GM19372 (cell line): ENCODE data around the gene RHEX.
"Not testable (repeated sequence)": the region's sequence is repeated elsewhere in the genome, so short reads cannot be mapped to it uniquely, and the experiment has no call there.

Experiments used
- ATAC-seq: cut with Tn5 transposase; IDR thresholded peaks from one replicate; pipeline ENCODE4 v1.9.1; 2021; ENCODE audit warnings: mild to moderate bottlenecking, low read depth, moderate library complexity; ENCODE audit not compliant: unreplicated experiment

RHEX gene

DNA sequence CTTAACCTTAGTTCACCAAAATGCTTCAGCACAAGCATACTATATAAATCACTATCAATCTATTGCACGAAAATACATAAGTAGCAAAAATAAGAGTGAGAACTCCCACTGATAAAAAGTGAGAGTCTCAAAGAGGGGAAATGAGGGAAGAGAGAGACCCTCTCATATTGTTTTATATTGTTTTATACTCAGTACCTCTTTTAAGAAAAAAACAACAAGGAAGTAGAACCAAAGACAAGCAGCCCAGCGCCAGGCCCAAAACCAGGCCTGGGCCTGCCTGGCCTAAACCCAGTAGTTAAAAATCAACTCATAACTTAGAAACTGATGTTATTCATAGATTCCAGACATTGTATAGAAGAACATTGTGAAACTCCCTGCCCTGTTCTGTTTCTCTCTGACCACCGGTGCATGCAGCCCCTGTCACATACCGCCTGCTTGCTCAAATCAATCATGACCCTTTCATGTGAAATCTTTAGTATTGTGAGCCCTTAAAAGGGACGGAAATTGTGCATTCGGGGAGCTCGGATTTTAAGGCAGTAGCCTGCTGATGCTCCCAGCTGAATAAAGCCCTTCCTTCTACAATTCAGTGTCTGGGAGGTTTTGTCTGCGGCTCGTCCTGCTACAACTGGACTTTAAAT is 5.4 kb downstream of the RHEX start:
- ATAC-seq, result not testable (repeated sequence)

DNA sequence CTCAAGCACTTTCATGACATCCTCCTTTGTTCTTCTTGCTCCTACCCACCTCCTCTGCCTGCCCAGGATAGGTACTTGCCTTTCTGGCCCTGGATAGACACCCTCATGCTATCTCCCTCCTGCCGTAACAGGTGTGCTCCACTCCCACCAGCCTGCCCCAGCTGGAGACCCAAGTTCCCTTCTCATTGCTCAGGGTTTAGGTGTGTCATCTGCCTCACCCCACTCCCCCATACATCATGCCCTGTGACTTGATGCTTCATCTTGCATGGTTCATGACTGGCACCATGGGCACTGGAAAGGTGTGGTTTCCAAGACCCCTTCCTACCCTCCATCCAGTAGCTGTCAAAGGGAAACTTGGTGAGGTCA is 5.9 kb downstream of the RHEX start:
- no peak for ATAC-seq

DNA sequence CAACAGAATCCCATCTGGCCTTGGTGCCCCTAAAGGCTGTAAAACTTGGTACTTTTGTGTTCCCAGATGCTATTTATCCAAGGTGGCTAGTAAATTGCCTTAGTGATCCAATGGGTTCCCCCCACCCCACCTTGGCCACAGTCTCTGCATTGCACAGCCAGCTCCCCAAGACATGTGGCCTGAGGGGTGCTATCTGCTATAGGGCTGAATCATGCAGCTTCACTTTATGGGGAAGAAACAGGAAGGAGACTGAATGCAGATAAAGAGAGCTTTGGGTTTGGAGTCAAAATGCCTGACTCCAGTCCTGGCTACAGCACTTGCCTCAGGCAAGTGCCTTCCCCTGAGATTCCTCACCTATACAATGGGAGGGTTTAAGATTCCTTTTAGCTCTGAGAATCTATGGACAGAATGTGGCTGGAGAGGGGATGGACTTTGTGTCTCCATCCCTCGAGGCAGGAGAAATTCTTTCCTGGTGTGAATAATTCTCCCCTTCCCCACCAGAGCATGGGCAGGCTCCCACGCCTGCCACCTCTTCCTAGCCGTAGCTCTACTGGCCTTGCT is 6.5 kb downstream of the RHEX start:
- no peak for ATAC-seq

DNA sequence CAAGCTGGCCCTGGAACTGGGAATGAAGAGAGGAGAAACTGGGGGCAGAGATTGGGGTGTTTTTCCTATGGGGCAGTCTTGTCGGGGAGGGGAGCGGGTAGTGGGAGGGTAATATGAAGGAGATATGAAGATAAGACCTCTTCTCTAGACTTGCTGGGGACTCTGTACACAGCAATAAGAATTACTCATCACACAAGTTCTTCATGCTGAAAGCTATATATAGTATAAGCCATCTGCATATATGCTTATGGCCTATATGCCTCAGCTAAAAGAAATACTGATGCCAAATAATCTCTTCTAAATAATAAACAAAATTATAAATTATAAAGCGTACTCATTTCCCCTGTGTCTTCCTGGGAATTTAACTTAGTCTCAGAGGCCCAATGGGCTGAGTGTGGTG is 7.9 kb downstream of the RHEX start:
- ATAC-seq, result no peak

DNA sequence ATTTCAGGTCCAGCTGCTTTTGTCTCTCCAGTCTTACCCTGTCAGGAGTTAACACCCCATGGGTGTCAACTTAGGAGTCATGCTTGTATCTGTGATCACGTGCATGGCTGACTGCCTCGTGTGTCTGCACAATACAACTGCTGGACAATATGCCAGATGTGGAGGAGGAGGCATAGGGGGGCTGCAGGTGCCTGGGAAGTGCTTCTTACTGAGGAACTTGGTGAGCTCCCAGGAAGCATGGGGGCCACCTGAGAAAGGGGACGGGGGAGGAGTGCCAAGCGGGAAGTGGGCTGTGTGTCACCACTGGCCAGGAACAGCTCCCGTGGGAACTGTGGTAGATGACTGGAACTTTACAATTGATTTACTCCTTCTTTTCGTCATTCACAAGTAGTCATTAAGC is 9.5 kb downstream of the RHEX start:
- no peak for ATAC-seq

DNA sequence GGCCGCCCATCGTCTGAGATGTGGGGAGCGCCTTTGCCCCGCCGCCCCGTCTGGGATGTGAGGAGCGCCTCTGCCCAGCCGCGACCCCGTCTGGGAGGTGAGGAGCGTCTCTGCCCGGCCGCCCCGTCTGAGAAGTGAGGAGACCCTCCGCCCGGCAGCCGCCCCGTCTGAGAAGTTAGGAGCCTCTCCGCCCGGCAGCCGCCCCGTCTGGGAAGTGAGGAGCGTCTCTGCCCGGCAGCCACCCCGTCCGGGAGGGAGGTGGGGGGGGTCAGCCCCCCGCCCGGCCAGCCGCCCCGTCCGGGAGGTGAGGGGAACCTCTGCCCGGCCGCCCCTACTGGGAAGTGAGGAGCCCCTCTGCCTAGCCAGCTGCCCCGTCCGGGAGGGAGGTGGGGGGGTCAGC is 11.0 kb downstream of the RHEX start:
- not testable (repeated sequence) for ATAC-seq

DNA sequence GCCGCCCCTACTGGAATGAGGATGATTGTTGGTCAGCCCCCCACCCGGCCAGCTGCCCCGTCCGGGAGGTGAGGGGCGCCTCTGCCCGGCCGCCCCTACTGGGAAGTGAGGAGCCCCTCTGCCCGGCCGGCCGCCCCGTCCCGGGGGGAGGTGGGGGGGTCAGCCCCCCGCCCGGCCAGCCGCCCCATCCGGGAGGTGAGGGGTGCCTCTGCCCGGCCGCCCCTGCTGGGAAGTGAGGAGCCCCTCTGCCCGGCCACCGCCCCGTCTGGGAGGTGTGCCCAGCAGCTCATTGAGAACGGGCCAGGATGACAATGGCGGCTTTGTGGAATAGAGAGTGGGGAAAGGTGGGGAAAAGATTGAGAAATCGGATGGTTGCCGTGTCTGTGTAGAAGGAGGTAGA is 11.5 kb downstream of the RHEX start:
- ATAC-seq, result not testable (repeated sequence)

DNA sequence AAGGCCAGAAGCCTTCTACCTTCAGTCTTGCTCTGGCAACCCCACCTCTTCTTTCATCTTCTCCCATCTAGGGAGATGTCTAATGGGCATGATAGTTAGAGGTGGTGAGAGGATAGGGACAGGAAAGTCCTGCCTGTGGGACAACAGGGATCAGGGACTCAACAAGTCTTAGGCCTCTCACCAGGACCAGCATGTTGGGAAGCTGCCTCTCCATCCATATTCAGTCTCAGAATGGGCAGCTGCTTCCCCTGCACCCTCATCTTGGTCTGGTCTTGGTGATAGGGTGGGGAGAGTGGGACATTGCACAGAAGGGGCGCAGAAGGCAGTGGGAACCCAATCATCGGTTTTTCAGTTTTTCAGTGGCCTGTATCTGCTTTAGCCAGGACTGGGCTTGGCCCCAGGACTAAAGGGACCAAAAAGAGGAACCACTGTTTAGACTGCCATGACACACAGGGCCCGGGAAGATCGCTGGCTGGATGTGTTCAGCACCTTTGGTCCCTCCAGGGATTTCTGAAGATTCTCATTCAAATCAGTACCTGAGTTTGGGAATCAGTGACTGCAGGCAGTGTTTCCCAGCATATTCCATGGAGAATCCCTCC is 12.7 kb downstream of the RHEX start:
- ATAC-seq, result no peak

DNA sequence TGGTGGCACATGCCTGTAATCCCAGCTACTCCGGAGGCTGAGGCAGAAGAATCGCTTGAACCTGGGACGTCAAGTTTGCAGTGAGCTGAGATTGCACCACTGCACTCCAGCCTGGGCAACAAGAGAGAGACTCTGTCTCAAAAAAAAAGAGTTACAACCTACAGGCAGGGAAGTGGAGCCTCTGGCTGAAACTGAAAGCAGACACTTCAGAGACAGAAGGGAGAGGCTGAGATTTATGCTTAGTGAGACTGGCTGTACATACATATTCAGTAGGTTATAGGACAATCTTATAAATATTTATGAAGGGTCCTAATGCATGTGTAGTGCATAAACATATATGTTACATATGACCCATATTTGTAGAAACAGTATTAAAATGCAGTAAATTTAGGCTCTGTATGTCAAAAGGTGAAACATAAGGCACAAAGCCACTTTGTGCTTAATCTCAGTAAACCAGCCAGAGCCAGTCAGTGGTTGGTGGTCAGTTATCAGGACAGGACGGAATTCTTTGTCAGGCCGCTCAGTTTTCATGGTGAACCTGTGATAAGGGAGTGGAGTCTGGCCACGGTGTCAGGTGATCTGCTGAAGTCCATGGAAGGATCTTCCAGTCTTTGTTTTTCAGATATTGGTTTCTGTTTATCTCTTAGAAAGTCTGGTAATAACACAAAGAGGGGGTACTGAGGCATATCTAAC is 13.7 kb downstream of the RHEX start:
- ATAC-seq, result peak; percentile 80

DNA sequence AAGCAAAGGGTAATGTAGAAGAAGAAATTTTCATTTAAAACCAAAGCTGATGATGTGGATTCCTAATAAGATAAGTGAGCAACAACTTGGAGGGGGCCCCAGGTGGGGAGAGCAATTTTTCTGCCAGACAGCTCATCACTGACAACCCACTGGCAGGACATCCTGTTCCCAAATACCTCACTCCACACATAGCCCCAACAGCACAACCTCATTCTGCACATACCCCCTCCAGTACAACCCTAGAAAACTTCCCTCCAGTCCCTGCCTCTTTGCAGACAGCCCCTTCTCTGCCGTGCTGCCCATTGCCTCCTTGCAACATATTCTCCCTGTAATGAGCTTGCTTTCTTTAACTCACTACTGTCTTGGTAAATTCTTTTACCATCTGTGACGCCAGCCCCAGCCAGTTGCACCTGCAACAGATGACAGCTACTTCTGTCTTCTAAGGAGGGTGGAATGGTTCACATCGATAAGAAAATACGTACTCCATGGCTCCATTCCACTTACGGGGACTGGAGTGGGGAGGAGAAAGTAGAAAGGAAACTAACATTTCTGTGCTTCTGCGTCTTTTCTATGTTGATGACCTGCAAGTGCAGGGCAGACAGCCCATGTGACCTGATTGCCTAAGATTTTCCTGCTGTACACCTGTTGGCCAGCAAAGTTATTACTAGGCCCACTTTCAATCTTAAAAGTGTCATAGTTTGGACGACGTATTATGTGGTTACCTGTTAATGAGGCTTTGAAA is 14.7 kb downstream of the RHEX start:
- no peak for ATAC-seq

DNA sequence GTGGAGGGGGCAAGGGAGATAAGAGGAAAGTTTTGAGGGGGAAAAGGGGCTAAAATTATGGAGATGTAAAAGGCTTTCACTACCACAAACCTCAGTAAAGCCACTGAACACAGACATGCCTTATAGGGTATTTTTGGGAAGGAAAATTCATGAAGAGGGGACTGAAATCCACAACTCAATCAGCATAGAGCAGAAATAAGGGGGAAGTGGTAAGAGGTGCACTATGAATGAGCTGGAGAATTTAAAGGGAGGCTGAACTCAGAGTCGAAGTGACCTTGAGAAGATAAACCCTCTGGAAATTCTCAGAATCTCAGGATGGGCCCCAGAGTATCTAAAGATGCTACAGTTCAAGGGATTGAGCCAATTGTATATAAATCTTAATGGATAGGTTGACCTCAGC is 15.3 kb downstream of the RHEX start:
- no peak for ATAC-seq

DNA sequence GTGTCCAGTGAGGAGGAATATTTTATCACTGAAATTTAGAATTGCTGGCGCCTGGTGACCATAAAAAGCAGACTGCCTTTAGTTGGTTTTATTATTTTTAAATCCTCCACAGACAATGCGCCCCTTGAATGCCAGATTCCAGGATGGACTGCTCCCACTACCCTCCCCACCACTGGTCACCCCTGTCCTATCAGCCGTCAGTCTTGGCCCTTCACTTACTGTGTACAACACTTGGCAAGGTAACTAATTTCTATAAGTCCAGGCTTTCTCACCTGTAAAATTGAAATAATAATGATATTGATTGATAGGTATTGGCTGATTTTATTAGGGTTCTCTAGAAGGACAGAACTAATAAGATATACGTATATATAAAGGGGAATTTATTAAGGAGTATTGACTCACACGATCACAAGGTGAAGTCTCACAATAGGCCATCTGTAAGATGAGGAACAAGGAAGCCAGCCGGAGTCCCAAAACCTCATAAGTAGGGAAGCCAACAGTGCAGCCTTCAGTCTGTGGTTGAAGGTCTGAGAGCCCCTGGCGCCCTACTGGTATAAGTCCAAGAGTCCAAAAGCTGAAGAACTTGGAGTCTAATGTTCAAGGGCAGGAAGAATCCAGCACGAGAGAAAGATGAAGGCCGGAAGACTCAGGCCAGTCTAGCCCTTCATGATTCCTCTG is 17.8 kb downstream of the RHEX start:
- ATAC-seq, result no peak

DNA sequence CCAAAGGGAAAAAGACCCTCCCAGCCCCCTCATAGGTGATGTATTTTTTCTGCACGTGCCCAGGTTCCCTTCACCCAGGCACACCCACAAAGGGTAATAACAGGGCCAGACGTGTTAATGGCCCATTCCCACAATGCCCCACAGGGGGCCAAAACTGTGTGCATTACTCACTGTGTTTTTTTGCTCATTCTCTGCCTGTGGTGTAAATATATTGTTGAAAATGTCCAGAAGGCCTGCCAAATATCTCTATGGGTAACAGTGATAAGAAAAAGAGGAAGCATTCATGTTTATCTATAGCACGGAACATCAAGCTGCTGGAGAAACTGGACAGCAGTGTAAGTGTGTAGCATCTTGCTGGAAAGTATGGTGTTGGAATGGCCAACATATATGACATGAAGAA is 21.9 kb downstream of the RHEX start:
- no peak for ATAC-seq

DNA sequence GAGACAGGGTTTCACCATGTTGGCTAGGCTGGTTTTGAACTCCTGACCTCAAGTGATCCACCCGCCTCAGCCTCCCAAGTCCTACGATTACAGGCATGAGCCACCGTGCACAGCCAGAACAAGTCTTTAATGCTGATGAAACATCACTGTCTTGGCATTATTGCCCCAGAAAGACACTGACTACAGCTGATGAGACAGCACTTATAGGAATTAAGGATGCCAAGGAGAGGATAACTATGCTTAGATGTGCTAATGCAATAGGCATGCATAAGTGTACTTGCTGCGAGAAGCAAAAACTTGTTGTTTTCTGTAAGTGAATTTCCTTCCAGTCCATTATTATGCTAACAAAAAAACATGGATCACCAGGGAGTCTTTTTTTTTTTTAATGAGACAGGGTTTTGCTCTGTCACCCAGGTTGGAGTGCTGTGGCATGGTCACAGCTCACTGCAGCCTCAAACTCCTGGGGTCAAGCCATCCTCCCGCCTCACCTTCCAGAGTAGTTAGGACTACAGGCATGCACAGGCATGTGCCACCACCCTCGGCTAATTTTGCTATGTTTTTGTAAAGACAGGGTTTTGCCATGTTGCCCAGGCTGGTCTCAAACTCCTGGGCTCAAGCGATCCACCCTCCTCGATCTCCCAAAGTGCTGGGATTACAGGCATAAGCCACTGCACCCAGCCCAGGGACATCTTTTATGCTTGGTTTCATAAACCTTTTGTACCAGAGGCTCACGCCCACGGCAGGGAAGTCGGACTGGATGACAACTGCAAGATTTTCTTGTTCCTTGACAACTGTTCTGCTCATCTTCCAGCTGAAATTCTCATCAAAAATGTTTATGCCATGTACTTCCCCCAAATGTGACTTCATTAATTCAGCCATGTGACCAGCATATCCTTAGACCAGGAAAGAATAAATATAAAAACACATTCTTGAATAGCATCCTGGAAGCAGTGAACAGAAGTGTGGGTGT is 23.1 kb downstream of the RHEX start:
- ATAC-seq, result no peak

DNA sequence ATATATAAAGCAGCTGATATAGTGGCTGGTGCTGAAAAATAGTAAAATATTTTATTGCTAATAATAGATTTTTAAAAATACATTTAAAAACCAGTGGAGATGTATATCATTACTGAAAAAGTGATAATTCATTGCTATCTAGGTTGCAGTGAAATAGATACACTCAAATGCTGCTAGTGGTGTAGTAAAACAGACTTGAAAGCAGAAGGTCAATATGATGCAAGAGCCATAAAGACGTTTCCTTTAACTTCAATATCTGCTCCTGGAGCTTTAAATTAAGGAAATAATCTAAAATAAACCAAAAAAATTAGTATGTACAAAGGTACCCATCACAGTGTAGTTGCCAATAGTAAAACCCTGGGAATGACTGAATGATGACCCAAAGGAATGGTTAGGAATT is 26.2 kb downstream of the RHEX start:
- no peak for ATAC-seq

DNA sequence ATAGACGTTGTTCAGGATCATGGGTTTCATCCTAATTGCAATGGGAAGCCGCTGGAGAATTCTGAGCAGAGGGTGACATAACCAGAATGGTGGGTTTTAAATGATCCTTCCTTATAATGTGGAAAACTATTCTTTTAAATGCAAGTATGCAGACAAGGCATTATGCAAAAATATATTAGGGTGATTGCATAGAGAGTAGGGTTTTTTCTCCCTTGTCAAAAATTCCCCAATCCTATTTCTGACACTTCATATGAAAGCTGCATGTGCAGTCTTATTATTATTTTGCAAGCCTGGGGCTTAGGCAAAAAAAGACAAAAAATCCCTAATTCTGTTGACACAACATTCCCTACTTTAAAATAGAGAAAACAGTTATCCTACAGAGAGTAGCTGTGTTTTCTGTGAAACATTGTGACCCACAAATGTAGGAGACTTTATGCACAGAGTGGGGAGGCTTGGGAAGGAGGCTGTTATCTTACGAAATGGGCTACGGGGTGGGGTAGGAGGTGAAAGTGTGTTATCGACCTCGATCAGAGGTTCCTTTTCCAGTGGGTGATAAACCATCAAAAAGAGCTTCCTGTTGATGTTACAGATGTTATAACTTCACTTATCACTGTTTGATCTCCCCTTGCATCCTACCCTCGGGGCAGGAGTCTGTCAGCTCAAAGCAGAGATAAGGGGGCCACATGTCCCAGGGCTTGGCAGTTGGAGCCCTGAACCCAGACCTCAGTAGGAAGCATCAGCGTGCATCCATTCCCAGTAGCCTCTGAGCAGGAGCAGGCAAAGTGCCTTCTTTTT is 27.2 kb downstream of the RHEX start:
- no peak for ATAC-seq

DNA sequence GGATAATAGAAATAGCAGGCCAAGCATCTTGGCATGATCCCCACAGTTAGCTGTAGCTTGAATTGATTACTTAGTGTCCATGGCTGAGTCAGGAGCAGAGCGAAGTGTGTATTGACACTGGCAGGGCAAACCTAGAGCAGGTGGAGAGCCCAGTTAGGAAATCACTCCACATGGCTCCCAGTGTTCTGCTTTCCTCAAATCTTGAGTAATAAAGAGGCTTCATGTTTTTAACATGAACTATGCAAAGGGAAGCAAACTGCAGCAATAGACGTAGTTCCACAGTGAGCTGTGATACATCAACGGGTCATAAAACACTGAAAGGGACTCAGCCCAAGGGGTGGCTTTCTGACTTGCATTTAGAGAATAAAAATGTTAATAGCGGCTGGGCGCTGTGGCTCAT is 28.9 kb downstream of the RHEX start:
- no peak for ATAC-seq

DNA sequence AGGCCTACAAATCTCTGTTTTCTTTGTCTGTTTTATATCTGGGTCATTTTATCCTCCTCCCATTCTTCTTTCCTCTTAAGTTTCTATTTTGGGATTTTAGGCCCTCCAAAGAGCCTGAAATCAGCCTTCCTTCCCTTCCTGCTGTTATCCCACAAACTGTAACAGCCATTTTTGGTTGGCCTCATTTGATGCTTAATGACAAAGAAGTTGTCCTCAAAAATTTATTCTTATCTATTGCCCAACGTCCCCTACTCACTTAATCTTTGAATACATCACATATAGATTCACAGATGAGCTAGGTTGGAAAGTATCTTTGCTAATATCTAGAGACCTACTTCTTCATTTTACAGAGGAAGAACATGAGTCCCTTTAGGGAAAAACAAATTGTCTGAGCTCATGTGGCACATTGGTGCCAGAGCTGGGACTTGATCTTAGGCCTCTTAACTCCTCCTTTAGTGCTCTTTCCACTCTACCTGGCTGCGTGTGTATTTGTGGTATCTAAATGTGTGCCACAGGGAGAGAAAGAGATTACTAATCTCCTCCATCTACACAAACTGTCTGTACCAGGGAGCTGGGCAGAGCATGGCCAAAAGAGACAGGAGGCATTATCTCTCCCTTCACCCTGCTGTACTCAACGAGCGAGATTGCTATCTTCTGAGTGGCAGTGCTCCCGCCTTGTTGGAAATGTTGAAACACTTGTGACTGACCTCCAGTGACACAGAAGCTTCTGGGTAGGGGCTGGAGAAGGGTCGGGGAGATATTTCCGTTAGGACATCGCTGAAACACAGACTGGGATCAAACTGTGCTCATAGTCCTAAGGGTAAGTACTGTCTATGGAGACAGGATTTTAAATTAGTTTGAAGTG is 30.1 kb downstream of the RHEX start:
- no peak for ATAC-seq
